GM23338 (cell line): ENCODE results near the gene MT1A. TPM values are rescaled to one million over a fixed set of nuclear protein-coding genes. Genes with fewer than 3 reads are reported as not detected.

ENCODE experiments used
- ATAC-seq: fragments of 200-7000 bp; cut with Tn5 transposase; 3 replicates; pipeline ENCODE4 v1.9.1; 2020
- DNase-seq: peaks from one replicate; pipeline ENCODE4 v3.0.0-alpha.2; 2015; ENCODE audit warnings: low spot score
- H2AFZ ChIP-seq: fragments of 200-600 bp; sonication (generic); 2 replicates; pipeline ENCODE4 v1.8.0; 2016; ENCODE audit warnings: antibody characterized with exemption, mild to moderate bottlenecking, moderate library complexity
- H3F3A ChIP-seq: fragments of 200-600 bp; sonication (generic); replicated peaks from 2 replicates; pipeline ENCODE4 v1.8.0; 2017; ENCODE audit warnings: antibody characterized with exemption, mixed run types, low read depth
- H3K27ac ChIP-seq: fragments of 200-600 bp; sonication (generic); 2 replicates; pipeline ENCODE4 v1.6.1; 2016; ENCODE audit warnings: low read depth
- H3K27me3 ChIP-seq: fragments of 200-600 bp; sonication (generic); 2 replicates; pipeline ENCODE4 v1.8.0; 2016; ENCODE audit warnings: mild to moderate bottlenecking, mixed run types, moderate library complexity; ENCODE audit not compliant: insufficient read depth
- H3K36me3 ChIP-seq: fragments of 200-600 bp; sonication (generic); 2 replicates; pipeline ENCODE4 v1.8.0; 2016; ENCODE audit warnings: mild to moderate bottlenecking; ENCODE audit not compliant: insufficient read depth
- H3K4me1 ChIP-seq: fragments of 200-600 bp; sonication (generic); 2 replicates; pipeline ENCODE4 v1.8.0; 2016; ENCODE audit warnings: mild to moderate bottlenecking, moderate library complexity; ENCODE audit not compliant: insufficient read depth
- H3K4me2 ChIP-seq: fragments of 200-600 bp; sonication (generic); 2 replicates; pipeline ENCODE4 v1.7.1; 2017; ENCODE audit warnings: mixed run types
- H3K4me3 ChIP-seq: fragments of 200-600 bp; sonication (generic); 2 replicates; pipeline ENCODE4 v1.6.1; 2016; ENCODE audit warnings: mixed run types
- H3K79me2 ChIP-seq: fragments of 200-600 bp; sonication (generic); replicated peaks from 2 replicates; pipeline ENCODE4 v1.8.0; 2017; ENCODE audit warnings: mild to moderate bottlenecking; ENCODE audit not compliant: insufficient read depth
- H3K9me2 ChIP-seq: fragments of 200-600 bp; sonication (generic); 2 replicates; pipeline ENCODE4 v1.8.0; 2017; ENCODE audit not compliant: insufficient read depth
- H4K20me1 ChIP-seq: fragments of 200-600 bp; sonication (generic); replicated peaks from 2 replicates; pipeline ENCODE4 v1.8.0; 2017; ENCODE audit warnings: mild to moderate bottlenecking; ENCODE audit not compliant: insufficient read depth
- H3K27ac Mint-ChIP-seq: 2 replicates; pipeline ENCODE4 v1.8.0; 2020; ENCODE audit warnings: inconsistent platforms, mild to moderate bottlenecking, moderate library complexity, mixed read lengths
- H3K27me3 Mint-ChIP-seq: 3 replicates; pipeline ENCODE4 v1.8.0; 2022; ENCODE audit warnings: low read depth, mild to moderate bottlenecking, moderate library complexity, mixed read lengths, inconsistent platforms; ENCODE audit not compliant: insufficient read depth, poor library complexity
- H3K36me3 Mint-ChIP-seq: 3 replicates; pipeline ENCODE4 v1.8.0; 2021; ENCODE audit warnings: low read depth, mild to moderate bottlenecking, inconsistent platforms, moderate library complexity, mixed read lengths
- H3K4me1 Mint-ChIP-seq: 3 replicates; pipeline ENCODE4 v1.8.0; 2020; ENCODE audit warnings: mild to moderate bottlenecking, inconsistent platforms, mixed read lengths
- H3K4me3 Mint-ChIP-seq: 3 replicates; pipeline ENCODE4 v1.8.0; 2021; ENCODE audit warnings: moderate library complexity, mild to moderate bottlenecking, inconsistent platforms, mixed read lengths
- H3K9me3 Mint-ChIP-seq: 3 replicates; pipeline ENCODE4 v1.8.0; 2020; ENCODE audit warnings: moderate library complexity, mild to moderate bottlenecking, inconsistent platforms, mixed read lengths
- CREB1 ChIP-seq: fragments of 250-450 bp; sonication (Bioruptor Pico); IDR thresholded peaks from 2 replicates; pipeline ENCODE4 v1.5.0; 2020; ENCODE audit warnings: low read depth, mild to moderate bottlenecking, moderate library complexity
- EZH2 ChIP-seq: fragments of 200-600 bp; sonication (generic); IDR thresholded peaks from one replicate; pipeline ENCODE4 v1.8.0; 2017; ENCODE audit warnings: antibody characterized with exemption, mild to moderate bottlenecking, low read depth; ENCODE audit not compliant: unreplicated experiment
- EZH2phosphoT487 ChIP-seq: fragments of 200-600 bp; sonication (generic); IDR thresholded peaks from one replicate; pipeline ENCODE4 v1.8.1; 2018; ENCODE audit warnings: antibody characterized with exemption; ENCODE audit not compliant: unreplicated experiment
- JUNB ChIP-seq: IDR thresholded peaks from one replicate; pipeline ENCODE4 v1.6.1; 2016; ENCODE audit warnings: antibody characterized with exemption; ENCODE audit not compliant: unreplicated experiment
- REST ChIP-seq: IDR thresholded peaks from one replicate; pipeline ENCODE4 v1.6.1; 2018; ENCODE audit warnings: antibody characterized with exemption; ENCODE audit not compliant: unreplicated experiment
- polyA plus RNA-seq: library from polyadenylated mRNA; unstranded; fragments of >200 nt; fragmentation: Nextera tagmentation; extraction: Ambion mirVana; gene quantifications from 2 replicates; pipeline ENCODE4 v1.2.1, GENCODE V29; 2016
- total RNA-seq: library from RNA; depleted of rRNA; stranded (reverse); fragments of >200 nt; shearing (Covaris generic); gene quantifications from 2 replicates; pipeline ENCODE4 v1.2.3, GENCODE V29; 2014
- TF ChIP-seq, protein P1 (sequence below): fragments of 250-450 bp; sonication (Bioruptor Pico); IDR thresholded peaks from 2 replicates; pipeline ENCODE4 v1.5.0; 2020; ENCODE audit warnings: mild to moderate bottlenecking, moderate library complexity

Gene MT1A
- total and polyA plus RNA-seq, 2 experiments from 2014 or later = 2.5 TPM; not detected in 1

- no peaks in the 10 kb centered on the region for H3K36me3 Mint-ChIP-seq
- peaks cover 42% of the 10 kb centered on the region for H3K4me1 Mint-ChIP-seq
- Histone ChIP-seq H3K4me3 (peak overlapping the region; percentile 73), H4K20me1 (0 out of 2 replicates have a peak, but pooled peaks cover 9% of the 10 kb centered on the region), H3K4me2 (peak overlapping the region; percentile 92), H2AFZ (peak overlapping the region; percentile 96), H3K27me3 (peaks cover 99% of the 10 kb centered on the region), H3K79me2 (no peaks in the 10 kb centered on the region), H3F3A (0 out of 2 replicates have a peak, but pooled peaks cover 3% of the 10 kb centered on the region), H3K27ac (no peak overlapping the region), H3K9me2 (no peaks in the 10 kb centered on the region), H3K4me1 (peaks cover 50% of the 10 kb centered on the region), H3K36me3 (no peaks in the 10 kb centered on the region)
- no peak for TF ChIP-seq CREB1 (CRISPR knock-in tag)
- TF ChIP-seq, protein P1, sequence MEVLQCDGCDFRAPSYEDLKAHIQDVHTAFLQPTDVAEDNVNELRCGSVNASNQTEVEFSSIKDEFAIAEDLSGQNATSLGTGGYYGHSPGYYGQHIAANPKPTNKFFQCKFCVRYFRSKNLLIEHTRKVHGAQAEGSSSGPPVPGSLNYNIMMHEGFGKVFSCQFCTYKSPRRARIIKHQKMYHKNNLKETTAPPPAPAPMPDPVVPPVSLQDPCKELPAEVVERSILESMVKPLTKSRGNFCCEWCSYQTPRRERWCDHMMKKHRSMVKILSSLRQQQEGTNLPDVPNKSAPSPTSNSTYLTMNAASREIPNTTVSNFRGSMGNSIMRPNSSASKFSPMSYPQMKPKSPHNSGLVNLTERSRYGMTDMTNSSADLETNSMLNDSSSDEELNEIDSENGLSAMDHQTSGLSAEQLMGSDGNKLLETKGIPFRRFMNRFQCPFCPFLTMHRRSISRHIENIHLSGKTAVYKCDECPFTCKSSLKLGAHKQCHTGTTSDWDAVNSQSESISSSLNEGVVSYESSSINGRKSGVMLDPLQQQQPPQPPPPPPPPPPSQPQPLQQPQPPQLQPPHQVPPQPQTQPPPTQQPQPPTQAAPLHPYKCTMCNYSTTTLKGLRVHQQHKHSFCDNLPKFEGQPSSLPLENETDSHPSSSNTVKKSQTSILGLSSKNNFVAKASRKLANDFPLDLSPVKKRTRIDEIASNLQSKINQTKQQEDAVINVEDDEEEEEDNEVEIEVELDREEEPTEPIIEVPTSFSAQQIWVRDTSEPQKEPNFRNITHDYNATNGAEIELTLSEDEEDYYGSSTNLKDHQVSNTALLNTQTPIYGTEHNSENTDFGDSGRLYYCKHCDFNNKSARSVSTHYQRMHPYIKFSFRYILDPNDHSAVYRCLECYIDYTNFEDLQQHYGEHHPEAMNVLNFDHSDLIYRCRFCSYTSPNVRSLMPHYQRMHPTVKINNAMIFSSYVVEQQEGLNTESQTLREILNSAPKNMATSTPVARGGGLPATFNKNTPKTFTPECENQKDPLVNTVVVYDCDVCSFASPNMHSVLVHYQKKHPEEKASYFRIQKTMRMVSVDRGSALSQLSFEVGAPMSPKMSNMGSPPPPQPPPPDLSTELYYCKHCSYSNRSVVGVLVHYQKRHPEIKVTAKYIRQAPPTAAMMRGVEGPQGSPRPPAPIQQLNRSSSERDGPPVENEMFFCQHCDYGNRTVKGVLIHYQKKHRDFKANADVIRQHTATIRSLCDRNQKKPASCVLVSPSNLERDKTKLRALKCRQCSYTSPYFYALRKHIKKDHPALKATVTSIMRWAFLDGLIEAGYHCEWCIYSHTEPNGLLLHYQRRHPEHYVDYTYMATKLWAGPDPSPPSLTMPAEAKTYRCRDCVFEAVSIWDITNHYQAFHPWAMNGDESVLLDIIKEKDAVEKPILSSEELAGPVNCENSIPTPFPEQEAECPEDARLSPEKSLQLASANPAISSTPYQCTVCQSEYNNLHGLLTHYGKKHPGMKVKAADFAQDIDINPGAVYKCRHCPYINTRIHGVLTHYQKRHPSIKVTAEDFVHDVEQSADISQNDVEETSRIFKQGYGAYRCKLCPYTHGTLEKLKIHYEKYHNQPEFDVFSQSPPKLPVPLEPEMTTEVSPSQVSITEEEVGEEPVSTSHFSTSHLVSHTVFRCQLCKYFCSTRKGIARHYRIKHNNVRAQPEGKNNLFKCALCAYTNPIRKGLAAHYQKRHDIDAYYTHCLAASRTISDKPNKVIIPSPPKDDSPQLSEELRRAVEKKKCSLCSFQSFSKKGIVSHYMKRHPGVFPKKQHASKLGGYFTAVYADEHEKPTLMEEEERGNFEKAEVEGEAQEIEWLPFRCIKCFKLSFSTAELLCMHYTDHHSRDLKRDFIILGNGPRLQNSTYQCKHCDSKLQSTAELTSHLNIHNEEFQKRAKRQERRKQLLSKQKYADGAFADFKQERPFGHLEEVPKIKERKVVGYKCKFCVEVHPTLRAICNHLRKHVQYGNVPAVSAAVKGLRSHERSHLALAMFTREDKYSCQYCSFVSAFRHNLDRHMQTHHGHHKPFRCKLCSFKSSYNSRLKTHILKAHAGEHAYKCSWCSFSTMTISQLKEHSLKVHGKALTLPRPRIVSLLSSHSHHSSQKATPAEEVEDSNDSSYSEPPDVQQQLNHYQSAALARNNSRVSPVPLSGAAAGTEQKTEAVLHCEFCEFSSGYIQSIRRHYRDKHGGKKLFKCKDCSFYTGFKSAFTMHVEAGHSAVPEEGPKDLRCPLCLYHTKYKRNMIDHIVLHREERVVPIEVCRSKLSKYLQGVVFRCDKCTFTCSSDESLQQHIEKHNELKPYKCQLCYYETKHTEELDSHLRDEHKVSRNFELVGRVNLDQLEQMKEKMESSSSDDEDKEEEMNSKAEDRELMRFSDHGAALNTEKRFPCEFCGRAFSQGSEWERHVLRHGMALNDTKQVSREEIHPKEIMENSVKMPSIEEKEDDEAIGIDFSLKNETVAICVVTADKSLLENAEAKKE (CRISPR knock-in tag) = no peak
- no peak for TF ChIP-seq REST
- no peak for TF ChIP-seq JUNB
- peak; percentile 48 for TF ChIP-seq EZH2phosphoT487
- peak; percentile 67 for TF ChIP-seq EZH2
- H3K27ac Mint-ChIP-seq = no peak overlapping the region
- H3K4me3 Mint-ChIP-seq = peak overlapping the region; percentile 83
- peaks cover 3% of the 10 kb centered on the region; the same call in 1 of the 3 replicates for H3K9me3 Mint-ChIP-seq
- H3K27me3 Mint-ChIP-seq = peaks cover 76% of the 10 kb centered on the region
- peak; percentile 70 for DNase-seq
- ATAC-seq = peak; percentile 73
These were observed 21.0 kb upstream of the MT1A start for GRCh38 chr16:56617212-56618085.
